ENCODE results near the gene PIH1D2.
"Not testable (repeated sequence)": the region's sequence is repeated elsewhere in the genome, so short reads cannot be mapped to it uniquely, and the experiment has no call there.

The PIH1D2 gene

GRCh38 chr11:112057170-112057569, 16.6 kb downstream of the PIH1D2 start:
- TF ChIP-seq CTCF (IDR thresholded peaks at IDR 0.05; ENCODE audit: borderline replicate concordance, insufficient read depth, low read depth, low read length) = no peak
- H3K4me3 ChIP-seq (ENCODE audit: low read depth, low read length) = no peak overlapping the region

GRCh38 chr11:112051768-112052167, 22.0 kb downstream of the PIH1D2 start:
- H3K4me3 ChIP-seq (ENCODE audit: low read depth, low read length) = no peak overlapping the region
- no peak for TF ChIP-seq CTCF (IDR thresholded peaks at IDR 0.05; ENCODE audit: borderline replicate concordance, insufficient read depth, low read depth, low read length)

- H3K4me3 ChIP-seq (ENCODE audit: low read depth, low read length) = no peak overlapping the region
- TF ChIP-seq CTCF (IDR thresholded peaks at IDR 0.05; ENCODE audit: borderline replicate concordance, insufficient read depth, low read depth, low read length) = no peak
These were observed 23.1 kb downstream of the PIH1D2 start for GRCh38 chr11:112050721-112051120.

- TF ChIP-seq CTCF (IDR thresholded peaks at IDR 0.05; ENCODE audit: borderline replicate concordance, insufficient read depth, low read depth, low read length) = no peak
- H3K4me3 ChIP-seq (ENCODE audit: low read depth, low read length) = no peak overlapping the region
These were observed 24.0 kb downstream of the PIH1D2 start for GRCh38 chr11:112049777-112050176.

GRCh38 chr11:112048256-112048655, 25.6 kb downstream of the PIH1D2 start:
- H3K4me3 ChIP-seq (ENCODE audit: low read depth, low read length) = not testable (repeated sequence)

GRCh38 chr11:112046647-112047046, 27.2 kb downstream of the PIH1D2 start:
- not testable (repeated sequence) for H3K4me3 ChIP-seq (ENCODE audit: low read depth, low read length)

- no peak overlapping the region for H3K4me3 ChIP-seq (ENCODE audit: low read depth, low read length)
- TF ChIP-seq CTCF (IDR thresholded peaks at IDR 0.05; ENCODE audit: borderline replicate concordance, insufficient read depth, low read depth, low read length) = no peak
These were observed 28.9 kb downstream of the PIH1D2 start for GRCh38 chr11:112044961-112045360.

- H3K4me3 ChIP-seq (ENCODE audit: low read depth, low read length) = no peak overlapping the region
- no peak for TF ChIP-seq CTCF (IDR thresholded peaks at IDR 0.05; ENCODE audit: borderline replicate concordance, insufficient read depth, low read depth, low read length)
These were observed 30.9 kb downstream of the PIH1D2 start for GRCh38 chr11:112042961-112043304.

All from GM12875 (cell line).